NCI-H345 (cell line): ENCODE data around the gene MDM4.
"Not testable (repeated sequence)": the region's sequence is repeated elsewhere in the genome, so short reads cannot be mapped to it uniquely, and the experiment has no call there.

Source experiments
- DNase-seq: peaks from one replicate; lab custom pipeline; 2025; lab: John Stamatoyannopoulos, UW

MDM4 gene

DNA sequence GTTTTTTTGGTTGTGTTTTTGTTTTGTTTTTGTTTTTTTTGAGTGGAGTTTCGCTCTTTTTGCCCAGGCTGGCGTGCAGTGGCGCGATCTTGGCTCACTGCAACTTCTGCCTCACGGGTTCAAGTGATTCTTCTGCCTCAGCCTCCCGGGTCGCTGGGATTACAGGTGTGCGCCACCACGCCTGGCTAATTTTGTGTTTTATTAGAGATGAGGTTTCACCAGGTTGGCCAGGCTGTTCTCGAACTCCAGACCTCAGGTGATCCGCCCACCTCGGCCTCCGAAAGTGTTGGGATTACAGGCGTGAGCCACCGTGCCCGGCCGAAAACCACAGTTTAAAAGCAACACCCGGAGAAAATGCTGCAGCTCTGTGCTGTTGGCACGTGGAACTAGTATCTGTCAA, 1.2 kb downstream of the MDM4 start:
- not testable (repeated sequence) for DNase-seq

DNA sequence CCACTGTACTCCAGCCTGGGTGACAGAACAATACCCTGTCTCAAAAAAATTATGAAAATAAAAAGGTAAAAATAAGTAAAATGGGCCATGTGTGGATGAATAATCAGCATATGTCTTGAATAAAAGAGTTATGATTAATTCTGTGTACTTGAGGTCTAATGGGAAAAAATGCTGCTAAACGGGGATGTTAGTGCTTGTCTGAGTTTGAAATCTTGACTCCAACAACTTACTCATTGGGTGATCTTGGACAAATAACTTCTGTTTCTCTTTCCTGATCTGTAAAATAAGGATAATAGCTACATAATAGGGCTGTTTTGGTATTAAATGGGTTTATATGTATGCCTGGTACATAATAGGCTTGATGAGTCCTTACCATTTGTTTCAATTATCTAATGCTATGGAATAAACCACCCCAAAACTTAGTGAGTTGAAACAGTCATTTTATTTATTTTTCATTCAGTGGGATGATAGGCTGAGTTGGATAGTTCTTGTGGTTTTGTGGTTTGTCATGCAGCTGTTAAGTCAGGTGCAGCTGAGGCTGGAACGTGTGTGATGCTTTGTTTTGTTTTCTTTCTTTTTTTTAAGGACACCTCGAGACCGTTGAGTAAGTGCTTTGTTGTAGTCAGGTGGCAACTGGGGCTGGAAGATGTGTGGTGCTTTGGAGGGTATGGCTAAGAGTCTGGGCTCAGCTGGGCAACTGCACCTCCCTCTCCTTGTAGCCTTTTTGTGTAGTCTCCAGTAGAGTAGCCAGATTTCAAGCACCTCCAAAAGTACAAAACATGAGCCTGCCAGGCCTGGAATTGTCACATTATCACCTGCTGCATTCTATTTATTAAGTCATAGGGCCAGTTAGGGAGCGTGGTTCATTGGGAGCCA, 4.9 kb downstream of the MDM4 start:
- DNase-seq: peak; percentile 26

DNA sequence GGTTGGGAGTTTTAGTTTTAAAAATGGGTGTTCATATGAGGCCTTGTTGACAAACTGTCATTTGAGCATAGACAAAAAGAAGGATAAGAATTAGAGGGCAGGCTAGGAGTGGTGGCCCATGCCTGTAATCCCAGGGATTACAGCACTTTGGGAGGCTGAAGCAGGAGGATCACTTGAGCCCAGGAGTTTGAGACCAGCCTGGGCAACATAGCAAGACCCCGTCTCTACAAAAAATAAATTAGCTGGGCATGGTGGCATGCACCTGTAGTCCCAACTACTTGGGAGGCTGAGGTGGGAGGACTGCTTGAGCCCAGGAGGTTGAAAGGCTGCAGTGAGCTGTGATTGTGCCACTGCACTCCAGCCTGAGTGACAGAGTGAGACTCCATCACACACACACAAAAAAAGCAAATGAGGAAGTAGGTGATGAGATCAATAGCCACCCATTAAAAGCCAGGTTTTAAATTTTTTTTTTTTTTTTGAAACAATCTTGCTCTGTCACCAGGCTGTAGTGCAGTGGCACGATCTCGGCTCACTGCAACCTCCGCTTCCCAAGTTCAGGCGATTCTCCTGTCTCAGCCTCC, 5.8 kb downstream of the MDM4 start:
- not testable (repeated sequence) for DNase-seq

- no peak for DNase-seq
Measured at GRCh38 chr1:204523605-204524215, 7.5 kb downstream of the MDM4 start.

GRCh38 chr1:204524986-204525385, 8.8 kb downstream of the MDM4 start:
- DNase-seq: no peak

- no peak for DNase-seq
Measured at GRCh38 chr1:204528241-204528640, 12.0 kb downstream of the MDM4 start.

DNA sequence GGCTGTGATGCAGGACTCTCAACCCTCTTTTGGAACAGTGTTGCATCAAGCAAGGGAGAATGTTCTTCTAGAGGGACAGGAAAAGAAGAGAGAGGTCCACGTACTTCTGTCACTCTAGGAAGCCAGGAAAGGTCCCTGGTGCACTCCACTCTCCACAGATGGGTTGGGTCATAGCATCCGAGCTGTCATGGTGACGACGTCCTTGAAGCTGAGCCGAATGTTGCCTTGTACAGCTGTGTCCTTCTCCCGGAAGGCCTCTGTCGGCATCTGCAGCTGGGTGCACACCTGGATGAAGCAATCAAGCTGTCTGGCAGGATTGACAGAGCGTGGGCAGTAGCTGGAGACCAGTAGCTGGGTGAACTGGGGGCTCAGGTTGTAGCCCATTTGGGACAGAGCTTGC, 12.5 kb downstream of the MDM4 start:
- no peak for DNase-seq

DNA sequence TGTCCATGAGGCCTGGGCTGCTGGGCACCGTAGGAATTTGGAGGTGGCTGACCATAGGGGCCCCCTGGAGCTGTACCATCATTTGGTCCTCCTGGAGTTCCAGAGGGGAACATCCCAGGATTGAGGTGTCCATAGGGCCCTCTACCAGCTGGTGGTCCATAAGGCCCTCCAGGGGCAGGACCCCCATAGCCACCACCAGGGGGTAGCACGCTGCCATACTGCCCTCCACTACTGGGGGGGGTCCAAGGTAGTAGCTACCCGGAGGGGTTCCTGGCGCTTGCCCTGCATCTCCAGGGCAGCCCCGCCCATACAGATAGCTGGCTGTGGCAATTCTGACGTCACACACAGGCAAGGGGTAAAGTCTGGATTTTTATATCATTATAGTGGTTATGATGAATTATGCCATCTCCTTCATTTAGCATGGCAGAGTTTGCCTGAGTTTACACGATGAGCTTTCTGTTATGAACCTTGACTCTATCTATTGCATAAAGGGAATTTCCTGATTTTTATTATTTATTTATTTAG, 13.2 kb downstream of the MDM4 start:
- no peak for DNase-seq

GRCh38 chr1:204530932-204531331, 14.7 kb downstream of the MDM4 start:
- no peak for DNase-seq

DNA sequence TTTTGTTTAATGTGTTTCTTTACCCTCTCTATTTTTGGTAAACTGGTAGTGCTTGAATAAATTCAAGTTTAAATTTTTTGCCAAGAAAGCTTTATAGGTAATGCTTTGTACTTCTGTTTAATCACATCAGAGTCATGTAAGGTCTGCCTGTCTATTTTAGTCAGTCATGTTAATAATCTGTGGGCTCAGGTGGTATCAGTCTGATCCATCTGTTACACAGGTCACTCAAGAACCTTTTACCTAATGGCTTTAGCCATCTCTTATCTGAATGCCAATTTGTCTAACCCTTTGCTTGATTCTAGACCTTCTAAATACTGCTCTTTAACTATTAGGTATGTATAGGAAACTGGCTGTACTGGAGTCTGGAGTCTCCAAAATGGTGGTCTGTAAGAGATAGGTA, 16.6 kb downstream of the MDM4 start:
- DNase-seq: no peak

- DNase-seq: no peak
Measured at GRCh38 chr1:204541626-204542025, 25.4 kb downstream of the MDM4 start.

- DNase-seq: no peak
Measured at GRCh38 chr1:204544321-204544720, 28.1 kb downstream of the MDM4 start.

GRCh38 chr1:204545202-204545601, 29.0 kb downstream of the MDM4 start:
- DNase-seq: no peak

DNA sequence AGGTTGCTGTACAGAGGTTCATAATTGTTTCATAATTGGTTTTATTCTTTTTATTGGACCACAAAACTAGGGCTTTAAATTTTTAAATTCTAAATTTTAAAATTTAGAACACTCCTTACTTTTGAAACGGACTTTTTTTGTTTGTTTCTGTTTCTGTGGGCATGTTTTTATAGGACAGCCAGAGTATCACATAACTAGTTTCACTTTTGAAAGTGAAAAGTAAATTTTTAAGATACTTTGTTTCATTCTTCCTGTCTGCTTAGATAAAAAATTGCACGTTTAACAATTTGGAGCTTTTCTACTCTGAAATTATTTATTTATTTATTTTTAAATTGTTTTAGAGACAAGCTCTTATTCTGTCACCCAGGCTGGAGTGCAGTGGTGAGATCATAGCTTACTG, 29.7 kb downstream of the MDM4 start:
- DNase-seq: no peak

DNA sequence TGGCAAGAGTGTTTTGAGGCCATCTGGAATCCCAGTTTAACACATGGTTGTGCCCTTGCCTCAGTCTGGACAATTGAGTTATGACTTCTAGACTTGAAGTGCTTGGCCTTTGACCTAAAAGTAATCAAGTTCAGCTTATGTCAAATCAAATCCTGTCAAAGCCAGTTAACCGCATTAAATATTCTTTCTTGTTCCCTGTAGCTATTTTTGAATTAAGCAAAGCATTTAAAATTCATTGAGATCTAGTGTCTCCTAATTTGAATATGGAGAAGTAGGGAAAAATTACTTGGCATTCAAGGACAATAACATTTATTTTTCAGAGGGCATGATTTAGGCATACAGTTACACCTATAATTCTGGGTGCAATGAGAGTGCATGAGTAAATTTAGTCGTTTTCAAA, 32.1 kb downstream of the MDM4 start:
- DNase-seq: no peak

- DNase-seq: no peak
Measured at GRCh38 chr1:204549313-204549712, 33.1 kb downstream of the MDM4 start.

- DNase-seq: no peak
Measured at GRCh38 chr1:204550926-204551325, 34.7 kb downstream of the MDM4 start.

DNA sequence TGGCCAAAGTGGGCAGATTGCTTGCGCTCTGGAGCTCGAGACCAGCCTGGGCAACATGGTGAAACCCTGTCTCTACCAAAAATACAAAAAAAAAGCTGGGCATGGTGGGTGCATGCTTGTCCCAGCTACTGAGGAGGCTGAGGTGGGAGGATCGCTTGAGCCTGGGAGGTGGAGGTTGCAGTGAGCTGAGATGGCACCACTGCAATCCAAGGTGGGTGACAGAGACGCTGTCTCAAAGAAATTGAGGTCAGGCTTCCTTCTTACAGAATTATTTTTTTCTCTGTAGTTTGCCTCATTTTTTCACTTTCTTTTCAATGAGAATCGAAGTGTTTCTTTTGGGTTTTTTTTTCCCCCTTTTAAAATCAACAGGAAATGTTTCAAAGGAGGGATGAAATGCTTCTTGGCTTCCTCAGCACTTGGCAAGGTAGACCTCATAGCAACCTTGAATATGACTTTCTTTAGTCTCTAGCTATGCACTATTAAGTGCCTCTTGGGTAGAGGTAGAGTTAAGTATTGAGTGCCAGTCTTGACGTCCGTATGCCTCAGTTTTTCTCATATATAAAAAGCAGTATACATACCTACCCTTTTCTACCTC, 40.3 kb downstream of the MDM4 start:
- DNase-seq: no peak

DNA sequence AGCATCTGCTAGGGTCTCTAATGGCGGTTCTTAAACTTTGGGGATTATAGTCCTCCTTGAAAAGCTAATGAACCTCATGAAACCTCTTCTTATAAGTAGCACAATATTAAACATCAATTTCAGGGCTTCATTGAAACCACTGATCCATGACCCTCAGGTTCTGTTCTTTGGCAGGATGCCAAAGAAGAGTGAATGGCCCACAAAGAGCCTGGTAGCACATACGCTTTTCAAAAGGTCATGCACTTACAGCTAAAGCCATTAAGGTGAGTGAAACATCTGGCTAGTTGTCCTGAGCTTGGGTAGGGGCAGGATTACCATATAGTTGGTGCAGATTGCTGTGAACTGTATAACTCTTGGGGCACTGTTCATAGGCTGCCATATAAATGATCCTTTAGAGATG, 42.3 kb downstream of the MDM4 start:
- DNase-seq: peak; percentile 23

- DNase-seq: not testable (repeated sequence)
Measured at GRCh38 chr1:204560002-204560401, 43.8 kb downstream of the MDM4 start.

- DNase-seq: no peak
Measured at GRCh38 chr1:204560590-204561150, 44.5 kb downstream of the MDM4 start.
